Measurements from ENCODE around the gene POR.
"Not testable (repeated sequence)": the region's sequence is repeated elsewhere in the genome, so short reads cannot be mapped to it uniquely, and the experiment has no call there.

Gene POR

DNA sequence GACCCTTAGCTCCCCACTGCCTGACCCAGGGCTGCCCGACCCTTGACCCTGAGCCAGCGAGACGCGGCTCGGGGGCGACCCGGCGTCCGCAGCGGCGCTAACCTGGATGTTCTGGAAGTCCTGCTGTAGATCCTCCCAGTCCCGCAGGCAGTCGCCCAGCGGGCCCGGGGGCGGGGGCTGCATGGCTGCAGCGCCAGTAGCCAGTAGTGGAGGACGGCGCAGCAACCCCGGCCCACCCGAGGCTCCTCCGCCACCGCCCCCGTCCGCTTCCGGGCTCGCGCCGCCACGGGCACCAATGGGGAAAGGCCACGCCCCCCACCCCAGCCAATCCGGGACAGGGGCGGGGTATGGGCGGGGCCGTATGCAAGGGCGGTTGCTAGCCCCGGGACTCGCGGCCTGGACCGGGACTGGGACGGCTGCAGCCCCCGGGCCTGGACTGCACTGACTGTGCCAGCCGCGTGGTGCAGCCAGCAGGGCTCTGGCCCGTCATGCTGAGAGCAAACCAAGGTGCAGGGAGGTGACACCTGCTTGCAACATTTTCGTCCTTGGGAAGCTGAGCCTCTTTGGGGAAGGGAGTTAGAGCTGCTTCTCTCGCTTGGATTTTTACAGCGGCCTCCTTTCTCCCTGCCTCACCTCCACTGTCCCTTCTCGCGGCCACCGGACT lies 79.6 kb downstream of the POR start, which contains the start of gene TMEM120A:
Gene TMEM120A (minus strand): TSS at position 208 of the 664 bp plus-strand sequence. CDS start 25 bp downstream, at position 183.
- peak; percentile 81 for DNase-seq

DNA sequence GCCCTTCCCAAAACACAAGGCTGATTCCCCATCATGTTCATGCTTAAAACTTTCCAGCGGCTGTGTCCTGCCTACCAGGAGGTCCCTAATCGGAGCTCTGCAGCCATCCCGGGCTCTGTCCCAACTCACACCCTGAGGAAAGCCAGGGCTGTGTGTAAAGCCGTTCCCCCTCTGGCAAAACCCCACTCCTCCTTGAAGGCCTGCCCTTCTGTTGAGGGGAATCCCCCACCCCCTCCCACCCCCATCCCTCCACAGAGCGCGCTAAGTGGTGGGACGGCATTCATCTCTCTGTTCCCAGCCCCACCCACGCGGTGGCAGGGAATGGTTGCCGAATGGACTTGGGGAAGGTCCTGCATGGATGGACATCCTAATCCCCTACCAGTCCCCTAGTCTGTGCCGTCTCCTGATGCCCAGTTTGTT lies 80.1 kb downstream of the POR start:
- DNase-seq: no peak

DNA sequence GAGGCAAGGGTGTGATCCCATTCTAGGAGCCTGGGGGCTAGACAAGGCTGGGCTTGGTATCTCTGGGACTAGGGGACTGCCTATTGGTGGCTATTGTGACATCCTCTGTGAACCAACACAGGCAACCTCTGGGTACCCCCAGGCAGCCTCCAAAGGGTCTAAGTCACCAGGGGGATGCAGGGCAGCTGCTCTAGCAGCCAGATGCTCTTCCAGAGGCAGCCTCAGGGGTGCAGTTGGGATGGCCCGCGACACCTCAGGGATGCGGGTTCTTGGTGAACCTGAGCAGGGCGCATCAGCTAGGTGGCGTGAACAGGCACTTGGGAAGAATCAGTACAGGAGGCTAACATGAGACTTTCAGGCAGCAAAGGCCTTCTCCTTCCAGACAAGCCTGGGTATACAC lies 81.0 kb downstream of the POR start:
- DNase-seq: no peak

DNA sequence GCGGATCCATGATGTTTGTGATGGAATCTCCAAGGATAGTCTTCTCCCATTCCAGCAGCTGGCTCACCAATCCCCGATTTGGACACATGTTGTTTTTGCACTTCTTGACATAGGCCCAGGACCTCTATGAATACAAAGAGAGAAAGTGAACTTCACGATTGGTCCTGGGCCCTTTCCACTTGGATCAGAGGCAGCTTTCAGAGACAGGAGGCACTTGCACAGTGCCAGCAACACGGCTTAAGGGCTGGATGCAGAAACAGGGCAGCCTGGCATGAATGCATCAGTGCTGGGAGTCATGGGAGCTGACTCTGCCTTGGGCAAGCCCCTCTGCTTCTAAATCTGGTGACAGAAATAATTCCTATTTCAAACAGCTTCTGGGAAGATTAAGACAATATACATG lies 81.5 kb downstream of the POR start:
- no peak for DNase-seq

DNA sequence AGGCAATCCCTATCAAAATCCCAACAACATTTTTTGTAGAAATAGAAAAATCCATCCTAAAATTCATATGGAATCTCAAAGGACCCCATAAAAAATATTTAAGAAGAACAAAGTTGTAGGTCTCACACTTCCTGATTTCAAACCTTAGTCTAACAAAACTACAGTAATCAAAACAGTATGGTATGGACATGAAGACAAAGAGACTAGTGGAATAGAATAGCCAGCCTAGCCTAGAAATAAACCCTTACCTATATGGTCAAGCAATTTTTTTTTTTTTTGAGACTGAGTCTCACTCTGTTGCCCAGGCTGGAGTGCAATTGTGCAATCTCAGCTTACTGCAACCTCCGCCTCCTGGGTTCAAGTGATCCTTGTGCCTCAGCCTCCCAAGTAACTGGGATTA lies 83.1 kb downstream of the POR start:
- DNase-seq: no peak

DNA sequence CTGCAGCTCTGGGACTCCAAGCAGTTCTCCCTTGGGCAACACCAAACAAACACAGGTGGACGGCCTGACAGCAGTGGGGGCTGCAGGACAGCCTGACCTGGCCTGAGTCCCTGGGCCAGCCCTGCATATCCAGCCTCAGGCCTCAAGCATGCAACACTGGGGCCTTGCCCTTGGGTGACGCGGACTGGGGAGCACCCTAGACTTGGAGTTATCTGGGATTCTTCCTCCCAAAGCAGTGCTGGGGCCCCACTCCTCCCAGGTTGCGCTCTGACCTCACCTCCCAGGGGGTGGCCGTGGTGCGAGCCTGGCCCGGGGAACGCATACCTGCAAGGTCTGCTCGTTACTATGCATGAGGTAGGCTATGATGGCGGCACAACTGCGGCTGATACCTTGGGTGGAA lies 85.6 kb downstream of the POR start:
- DNase-seq: no peak

DNA sequence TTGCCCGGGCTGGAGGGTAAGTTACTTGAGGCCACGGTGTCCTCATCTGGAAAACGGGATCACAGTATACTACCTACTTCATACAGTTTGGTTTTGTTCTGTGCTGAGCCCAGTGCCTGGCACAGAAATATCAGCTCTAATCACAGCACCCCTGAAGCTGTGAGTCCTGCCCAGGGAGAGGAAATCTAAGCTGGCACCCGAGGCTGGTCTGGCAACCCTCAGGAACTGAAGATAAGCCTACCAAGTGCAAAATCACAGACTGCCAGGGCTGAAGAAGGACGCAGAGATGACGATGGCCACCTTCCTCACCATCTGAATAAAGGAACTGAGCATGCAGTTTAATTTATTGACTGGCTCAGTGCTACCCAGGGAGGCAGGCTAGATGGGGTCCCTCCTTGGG lies 87.2 kb downstream of the POR start:
- DNase-seq: no peak

DNA sequence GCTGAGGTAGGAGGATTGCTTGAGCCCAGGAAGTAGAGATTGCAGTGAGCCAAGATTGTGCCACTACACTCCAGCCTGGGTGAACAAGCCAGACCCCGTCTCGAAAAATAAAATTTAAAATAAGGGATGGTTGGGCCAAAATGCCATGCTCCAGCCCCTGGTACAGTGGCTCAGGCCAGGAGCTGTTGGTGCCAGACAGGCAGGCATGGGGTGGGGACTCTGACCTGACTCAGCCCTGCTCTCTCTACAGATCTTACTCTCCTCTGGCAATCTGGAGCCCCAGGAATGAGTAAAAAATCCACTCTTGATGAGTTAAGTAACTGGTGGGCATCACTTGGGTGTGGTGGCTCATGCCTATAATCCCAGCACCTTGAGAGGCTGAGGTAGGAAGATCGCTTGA lies 87.9 kb downstream of the POR start:
- DNase-seq: no peak

DNA sequence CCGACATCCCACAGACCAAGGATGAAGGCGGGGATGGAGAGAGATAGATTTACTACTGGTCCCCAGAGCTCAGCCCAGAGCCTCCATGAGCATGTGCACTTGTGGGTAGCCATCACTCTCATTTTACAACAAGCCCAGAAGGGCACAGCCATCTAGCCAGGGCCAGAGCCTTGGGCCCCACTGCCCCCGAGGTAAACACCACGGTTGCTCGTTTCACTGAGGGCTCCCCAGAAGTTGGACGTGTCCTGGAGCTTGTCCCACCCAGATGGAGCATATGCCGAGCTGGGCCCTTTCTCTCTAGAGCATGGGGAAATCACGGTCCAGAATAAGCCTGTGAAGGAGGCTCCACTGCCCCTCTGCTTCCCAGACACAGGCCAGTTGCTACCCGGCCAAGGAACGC lies 88.4 kb downstream of the POR start:
- DNase-seq: no peak

DNA sequence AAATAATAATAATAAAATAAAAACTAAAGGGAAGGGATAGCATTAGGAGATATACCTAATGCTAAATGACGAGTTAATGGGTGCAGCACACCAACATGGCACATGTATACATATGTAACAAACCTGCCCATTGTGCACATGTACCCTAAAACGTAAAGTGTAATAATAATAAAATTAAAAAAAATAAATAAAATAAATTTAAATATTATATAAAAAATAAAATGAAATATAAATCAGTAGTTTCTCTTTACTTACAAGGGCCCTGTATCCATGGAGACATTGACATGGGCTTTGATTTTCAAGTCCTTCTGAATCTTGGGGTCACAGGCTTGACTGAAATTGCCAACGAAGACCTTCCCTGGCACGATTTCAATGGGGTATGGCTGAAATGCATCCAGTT lies 90.0 kb downstream of the POR start:
- not testable (repeated sequence) for DNase-seq

DNA sequence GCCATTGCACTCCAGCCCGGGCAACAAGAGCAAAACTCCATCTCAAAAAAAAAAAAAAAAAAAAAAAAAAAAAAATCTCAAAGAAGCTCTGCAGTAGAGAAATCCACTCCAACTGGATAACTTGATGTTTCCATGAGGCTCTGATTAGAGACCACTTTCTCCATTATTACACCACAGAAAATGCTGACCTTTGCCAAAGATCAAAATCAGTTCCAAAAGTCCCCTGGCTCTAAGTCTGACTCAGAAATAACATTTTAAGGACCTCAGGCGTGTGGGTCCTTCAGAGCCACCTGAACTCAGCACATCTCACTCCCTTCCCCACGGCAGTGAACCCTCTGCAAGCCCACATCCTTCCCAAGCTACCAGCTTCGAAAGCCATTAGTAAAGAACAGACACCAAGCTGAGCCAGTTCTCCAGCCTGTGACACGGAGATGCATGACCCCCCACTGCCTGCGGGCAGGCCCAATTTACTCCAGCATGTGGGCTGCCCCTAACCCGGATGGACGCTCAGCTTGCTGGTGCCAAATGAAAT lies 93.3 kb downstream of the POR start:
- no peak for DNase-seq

DNA sequence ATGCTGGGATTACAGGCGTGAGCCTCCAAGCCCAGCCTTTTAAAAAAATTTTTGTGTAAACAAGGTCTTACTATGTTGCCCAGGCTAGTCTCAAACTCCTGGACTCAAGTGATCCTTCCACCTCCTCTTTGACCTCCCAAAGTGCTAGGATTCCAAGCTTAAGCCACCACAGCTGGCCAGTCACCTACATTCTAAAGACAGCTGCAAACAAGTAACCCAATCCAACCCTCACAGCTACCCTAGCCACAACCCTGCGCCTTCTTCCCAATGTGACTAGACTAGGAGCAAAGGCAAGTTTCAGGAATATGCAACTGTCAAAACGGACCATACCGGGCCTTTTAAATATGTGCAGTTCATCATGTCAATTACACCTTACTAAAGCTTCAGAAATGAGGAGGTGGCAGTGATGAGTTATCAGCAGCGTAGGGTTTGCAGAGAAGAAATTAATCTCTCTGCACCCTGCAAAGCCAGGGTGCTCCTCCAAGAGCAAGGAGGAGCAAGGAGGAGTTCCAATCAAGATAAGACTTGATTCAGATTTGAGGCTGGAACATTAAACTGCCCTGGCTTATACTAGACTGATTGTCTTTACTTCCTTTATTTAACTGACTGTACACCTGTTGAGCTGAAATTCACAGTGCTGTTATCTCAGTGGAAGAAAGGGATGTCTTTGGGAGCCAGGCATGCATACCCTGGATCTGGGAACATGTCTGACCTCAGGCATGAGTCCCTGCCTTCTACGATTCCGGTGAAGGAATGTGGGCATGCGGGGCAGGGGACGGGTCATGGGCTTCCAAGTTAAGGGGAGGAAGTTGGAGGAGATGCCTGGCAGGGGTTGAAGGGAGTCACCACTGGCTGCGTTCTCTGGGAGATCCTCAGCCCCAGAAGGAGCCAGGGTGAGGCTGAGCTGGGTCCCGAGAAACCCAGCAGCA lies 95.0 kb downstream of the POR start:
- DNase-seq: no peak

DNA sequence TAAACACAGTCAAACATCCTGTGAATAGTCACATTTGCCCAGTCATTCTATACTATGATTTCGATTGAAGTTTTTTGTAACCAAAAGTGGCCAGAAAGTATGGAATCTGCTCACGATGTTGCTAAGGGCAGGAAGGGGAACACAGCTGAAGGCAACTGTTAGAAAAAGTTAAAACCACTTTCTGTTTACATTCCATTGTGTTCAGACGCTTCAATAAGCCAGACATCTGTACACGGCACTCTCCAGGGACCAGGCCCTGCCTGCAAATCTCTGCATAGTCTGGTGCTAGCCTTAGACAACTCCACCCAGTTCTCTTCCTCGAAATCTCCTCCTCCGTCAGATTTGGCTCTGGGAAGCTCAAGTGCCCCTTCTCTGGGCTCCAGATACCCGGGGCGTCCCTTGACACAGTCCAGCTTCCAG lies 96.5 kb downstream of the POR start:
- DNase-seq: peak; percentile 82

DNA sequence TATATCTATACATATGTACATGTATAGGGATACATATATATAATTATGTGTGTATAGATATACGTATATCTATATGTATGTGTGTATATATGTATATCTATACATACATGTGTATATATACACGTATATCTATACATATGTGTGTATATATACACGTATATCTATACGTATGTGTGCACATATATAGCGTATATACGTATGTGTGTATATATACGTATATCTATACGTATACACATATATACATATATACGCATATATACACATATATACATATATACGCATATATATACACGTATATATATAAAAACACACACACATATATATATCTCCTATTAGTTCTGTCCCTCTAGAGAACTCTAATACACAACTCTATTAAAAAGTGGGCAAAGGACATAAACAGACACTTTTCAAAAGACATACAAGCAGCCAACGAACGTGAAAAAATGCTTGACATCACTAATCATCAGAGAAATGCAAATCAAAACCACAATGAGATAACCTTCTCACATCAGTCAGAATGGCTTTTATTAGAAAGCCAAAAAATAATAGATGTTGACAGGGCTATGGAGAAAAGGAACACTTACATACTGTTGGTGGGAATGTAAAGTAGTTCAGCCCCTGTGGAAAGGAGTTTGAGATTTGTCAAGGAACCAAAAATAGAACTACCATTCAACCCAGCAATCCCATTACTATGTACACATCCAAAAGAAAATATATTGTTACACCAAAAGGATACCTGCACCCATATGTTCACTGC lies 101.4 kb downstream of the POR start:
- no peak for DNase-seq

DNA sequence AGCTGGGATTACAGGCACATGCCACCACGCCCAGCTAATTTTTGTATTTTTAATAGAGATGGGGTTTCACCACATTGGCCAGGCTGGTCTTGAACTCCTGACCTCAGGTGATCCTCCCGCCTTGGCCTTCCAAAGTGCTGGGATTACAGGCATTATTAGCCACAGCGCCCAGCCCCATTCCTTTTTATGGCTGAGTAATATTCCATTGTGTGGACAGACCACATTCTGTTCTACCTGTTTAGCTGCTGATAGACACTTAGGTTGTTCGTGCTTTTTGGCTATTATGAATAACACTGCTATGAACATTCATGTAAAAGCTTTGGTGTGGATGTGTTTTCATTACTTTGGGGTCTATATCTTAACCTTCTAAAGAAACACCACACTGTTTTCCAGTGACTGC lies 103.6 kb downstream of the POR start:
- DNase-seq: not testable (repeated sequence)

DNA sequence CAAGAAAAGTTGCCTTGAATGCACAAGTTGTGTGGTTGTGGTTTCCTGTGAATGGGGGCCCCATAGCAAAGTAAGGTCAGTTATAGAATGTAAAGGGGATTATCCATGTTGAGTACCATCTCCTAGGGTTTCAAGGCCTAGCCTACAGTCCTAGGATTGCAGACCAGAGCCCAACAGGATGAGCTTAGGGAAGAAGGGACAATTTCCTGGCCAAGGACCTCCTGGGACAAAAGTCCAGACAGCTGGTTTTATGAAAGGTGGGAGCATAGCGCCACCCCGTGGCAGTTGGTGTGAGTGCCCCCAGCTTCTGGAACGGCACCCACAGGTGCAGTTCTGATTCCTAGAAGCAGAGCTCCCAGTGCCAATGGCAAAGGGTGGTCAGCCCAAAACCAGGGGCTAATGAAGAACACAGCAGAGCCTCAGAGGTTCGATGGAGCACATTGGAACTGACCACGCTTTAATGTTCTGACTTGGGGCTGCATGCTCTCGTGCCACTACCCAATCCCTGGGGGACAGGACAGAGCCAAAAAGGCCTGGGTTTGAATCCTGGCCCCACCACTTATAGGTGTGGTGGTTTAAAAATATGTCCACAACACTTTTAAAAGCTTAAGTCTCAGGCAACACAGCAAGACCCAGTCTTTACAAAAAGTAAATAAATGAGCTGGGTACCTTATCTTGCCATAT lies 105.2 kb downstream of the POR start:
- peak; percentile 43 for DNase-seq

DNA sequence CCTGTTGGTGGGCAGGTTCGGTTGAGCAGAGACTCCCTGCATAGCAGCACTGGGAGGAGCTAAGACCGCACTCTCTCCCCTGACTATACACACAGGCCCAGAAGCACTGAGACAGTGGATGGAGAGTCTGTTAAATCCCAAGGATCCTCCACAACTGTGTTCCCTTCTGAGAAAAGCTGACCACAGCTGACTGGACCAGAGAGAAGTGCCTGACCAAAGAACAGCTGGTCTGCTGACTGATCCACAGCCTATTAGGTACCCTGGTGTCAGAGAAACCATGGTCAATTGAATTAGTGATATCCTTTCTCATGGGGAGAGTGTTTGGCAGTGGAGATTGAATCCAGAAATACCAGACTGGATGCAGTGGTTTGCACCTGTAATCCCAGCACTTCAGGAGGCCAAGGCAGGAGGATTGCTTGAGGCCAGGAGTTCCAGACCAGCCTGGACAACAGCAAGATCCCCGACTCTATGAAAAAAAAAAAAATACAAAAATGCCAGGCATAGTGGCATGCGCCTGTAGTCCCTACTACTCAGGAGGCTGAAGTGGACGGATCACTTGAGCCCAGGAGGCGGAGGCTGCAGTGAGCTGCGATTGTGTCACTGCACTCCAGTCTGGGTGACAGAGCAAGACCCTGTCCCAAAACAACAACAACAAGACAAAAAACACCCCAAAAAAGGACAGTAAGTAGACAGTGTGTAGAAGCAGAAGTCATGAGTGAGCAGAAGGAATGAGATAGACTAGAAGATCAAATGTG lies 107.2 kb downstream of the POR start:
- DNase-seq: no peak

DNA sequence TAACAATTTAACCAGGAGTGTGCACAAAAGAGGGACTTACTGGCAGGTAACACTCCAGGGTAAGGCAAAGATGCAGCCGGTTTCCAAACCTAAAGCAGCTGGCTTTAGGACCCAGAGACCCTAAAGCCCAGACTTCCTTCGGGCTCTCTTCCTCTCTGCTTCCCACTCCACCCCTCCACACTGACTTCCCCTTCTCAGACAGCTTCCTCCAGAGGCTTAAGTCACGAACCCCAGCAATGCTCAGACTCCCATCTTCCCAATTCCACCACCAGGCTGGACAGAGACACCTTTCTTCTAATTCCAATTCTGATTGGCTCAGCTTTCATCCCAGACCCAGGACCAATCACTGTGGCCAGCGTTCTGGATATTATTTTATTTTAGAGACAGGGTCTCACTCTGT lies 108.0 kb downstream of the POR start:
- DNase-seq: no peak

DNA sequence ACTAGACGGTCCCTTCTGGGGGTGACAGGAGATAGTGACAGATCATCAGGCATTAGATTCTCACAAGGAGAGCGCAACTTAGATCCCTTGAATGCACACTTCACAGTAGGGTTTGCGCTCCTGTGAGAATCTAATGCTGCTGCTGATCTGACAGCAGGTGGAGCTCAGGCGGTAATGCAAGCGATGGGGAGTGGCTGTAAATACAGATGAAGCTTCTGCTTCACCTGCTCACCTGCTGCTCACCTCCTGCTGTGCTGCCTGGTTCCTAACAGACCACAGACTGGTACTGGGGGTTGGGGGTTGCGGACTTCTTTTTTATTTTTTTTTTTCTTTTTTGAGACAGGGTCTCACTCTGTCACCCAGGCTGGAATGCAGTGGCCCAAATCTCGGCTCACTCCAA lies 114.7 kb downstream of the POR start:
- DNase-seq: peak; percentile 49

DNA sequence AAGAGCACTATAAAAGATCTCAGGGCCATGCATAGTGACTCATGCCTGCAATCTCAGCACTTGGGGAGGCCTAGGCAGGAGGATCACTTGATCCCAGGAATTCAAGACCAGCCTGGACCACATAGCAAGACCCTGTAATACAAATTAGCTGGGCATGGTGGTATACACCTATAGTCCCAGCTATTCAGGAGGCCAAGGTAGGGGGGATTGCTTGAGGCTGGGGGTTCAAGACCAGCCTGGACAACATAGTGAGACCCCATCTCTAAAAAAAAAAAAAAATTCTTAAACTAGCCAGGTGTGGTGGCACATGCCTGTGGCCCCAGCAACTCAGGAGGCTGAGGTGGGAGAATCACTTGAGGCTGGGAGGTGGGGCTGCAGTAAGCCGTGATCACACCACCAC lies 117.0 kb downstream of the POR start:
- no peak for DNase-seq
